PC-3 (cell line): ENCODE results near the gene AP1M1.

Experiments
- EZH2 ChIP-seq: fragments of 300-600 bp; sonication (generic); IDR thresholded peaks from one replicate; pipeline ENCODE4 v1.6.1; 2017; ENCODE audit warnings: antibody characterized with exemption, mild to moderate bottlenecking, low read length; ENCODE audit not compliant: unreplicated experiment
- TF ChIP-seq, protein P1 (sequence below): fragments of 300-600 bp; sonication (generic); conservative IDR thresholded peaks from 2 replicates; pipeline ENCODE4 v1.5.1; 2017; ENCODE audit warnings: antibody characterized with exemption, low read depth, mild to moderate bottlenecking, low read length

DNA sequence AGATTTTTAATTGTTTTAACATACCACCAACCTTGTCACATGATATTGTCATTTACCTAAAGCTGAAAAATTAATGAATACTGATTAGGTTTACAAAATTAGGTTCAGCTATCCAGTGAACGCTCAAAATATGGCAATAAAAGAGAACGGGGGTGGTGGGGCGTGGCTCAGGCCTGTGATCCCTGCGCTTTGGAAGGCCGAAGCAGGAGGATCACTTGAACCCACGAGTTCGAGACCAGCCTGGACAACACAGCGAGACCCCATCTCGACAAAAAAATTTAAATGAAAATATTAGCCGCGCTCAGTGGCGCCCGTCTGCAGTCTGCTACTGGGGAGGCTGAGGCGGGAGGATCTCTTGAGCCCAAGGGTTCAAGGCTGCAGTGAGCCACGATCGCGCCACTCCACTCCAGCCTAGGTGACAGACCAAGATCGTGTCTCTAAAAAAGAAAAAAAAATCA is 13.0 kb upstream of the AP1M1 start:
- TF ChIP-seq, protein P1, sequence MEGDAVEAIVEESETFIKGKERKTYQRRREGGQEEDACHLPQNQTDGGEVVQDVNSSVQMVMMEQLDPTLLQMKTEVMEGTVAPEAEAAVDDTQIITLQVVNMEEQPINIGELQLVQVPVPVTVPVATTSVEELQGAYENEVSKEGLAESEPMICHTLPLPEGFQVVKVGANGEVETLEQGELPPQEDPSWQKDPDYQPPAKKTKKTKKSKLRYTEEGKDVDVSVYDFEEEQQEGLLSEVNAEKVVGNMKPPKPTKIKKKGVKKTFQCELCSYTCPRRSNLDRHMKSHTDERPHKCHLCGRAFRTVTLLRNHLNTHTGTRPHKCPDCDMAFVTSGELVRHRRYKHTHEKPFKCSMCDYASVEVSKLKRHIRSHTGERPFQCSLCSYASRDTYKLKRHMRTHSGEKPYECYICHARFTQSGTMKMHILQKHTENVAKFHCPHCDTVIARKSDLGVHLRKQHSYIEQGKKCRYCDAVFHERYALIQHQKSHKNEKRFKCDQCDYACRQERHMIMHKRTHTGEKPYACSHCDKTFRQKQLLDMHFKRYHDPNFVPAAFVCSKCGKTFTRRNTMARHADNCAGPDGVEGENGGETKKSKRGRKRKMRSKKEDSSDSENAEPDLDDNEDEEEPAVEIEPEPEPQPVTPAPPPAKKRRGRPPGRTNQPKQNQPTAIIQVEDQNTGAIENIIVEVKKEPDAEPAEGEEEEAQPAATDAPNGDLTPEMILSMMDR: no peak
- no peak for TF ChIP-seq EZH2
